HUDEP-2 (cell line): ENCODE results near the gene EFS.
A peak's percentile ranks its signal among the peaks of the same experiment; 100 is the strongest.
"Not testable (repeated sequence)": the region's sequence is repeated elsewhere in the genome, so short reads cannot be mapped to it uniquely, and the experiment has no call there.

Source experiments
- DNase-seq, 76 experiments: peaks; one replicate each; lab custom pipeline; 2025; ENCODE audit not compliant: unreplicated experiment in 76 of 76; lab: John Stamatoyannopoulos, UW

EFS gene

GRCh38 chr14:23339506-23340268 lies 25.3 kb downstream of the EFS start:
- no peak for DNase-seq

DNA sequence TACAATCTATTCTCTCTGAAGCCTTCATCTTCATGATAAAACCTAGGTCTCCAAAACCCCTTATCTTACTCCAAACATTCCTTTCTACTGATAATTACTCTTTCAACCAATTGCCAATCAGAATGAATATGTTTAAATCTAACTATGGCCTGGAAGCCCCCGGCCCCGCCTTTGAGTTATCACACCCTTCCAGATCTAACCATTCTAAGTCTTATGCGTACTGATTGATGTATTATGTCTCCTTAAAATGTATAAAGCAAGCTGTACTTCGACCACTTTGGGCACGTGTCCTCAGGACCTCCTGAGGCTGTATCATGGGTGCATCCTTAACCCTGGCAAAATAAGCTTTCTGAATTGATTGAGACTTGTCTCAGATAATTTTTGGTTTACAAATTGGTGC lies 29.3 kb downstream of the EFS start:
- DNase-seq: no peak

- peak in 55 of 76 experiments; percentile 5 to 64 (median 29) for DNase-seq
These were observed 36.8 kb downstream of the EFS start for GRCh38 chr14:23327947-23328744.

GRCh38 chr14:23326491-23327332 lies 38.3 kb downstream of the EFS start:
- no peak for DNase-seq

DNA sequence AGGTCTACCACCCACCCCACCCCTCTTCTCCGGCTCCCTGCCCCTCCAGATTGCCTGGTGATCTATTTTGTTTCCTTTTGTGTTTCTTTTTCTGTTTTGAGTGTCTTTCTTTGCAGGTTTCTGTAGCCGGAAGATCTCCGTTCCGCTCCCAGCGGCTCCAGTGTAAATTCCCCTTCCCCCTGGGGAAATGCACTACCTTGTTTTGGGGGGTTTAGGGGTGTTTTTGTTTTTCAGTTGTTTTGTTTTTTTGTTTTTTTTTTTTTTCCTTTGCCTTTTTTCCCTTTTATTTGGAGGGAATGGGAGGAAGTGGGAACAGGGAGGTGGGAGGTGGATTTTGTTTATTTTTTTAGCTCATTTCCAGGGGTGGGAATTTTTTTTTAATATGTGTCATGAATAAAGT lies 39.2 kb downstream of the EFS start:
- DNase-seq: not testable (repeated sequence)

- no peak for DNase-seq
These were observed 40.0 kb downstream of the EFS start for GRCh38 chr14:23324993-23325392.

GRCh38 chr14:23324455-23324846 lies 40.5 kb downstream of the EFS start:
- no peak for DNase-seq

GRCh38 chr14:23323838-23324454 lies 41.0 kb downstream of the EFS start:
- DNase-seq: no peak

- peak in 1 of 76 experiments; percentile 16 for DNase-seq
These were observed 42.1 kb downstream of the EFS start for GRCh38 chr14:23322568-23323517.

DNA sequence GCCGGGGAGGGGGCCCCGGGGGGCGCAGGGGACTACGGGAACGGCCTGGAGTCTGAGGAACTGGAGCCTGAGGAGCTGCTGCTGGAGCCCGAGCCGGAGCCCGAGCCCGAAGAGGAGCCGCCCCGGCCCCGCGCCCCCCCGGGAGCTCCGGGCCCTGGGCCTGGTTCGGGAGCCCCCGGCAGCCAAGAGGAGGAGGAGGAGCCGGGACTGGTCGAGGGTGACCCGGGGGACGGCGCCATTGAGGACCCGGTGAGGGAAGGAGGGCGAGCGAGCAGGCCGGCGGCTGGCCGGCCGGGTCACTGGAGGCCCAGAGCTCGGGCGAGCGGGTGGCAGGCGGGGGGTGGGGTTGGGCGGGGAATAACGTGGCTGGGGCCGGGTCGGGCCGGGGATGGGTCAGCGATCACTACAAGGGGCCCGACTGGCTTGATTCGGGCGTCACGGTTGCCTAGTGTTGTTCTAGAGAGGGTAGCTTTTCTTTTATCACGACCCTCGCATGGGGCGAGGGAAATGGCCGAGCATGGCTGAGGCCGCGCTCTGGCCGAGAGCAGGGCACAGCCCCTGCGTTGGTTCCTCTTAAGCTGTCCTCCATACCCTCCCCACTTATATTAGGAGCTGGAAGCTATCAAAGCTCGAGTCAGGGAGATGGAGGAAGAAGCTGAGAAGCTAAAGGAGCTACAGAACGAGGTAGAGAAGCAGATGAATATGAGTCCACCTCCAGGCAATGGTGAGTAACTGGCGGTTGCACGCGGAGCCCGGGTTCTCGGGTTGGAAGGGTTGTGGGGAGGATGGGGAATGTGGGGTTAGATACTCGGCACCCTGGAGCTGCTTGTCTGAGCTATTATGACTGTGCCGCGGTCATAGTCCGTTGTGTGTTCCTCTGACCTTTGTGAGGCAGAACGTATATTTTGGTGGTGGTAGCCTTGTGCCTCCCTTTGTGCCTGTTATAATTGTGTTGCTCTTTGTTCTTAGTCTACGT lies 43.1 kb downstream of the EFS start:
- DNase-seq: peak in 27 of 76 experiments; percentile 4 to 61 (median 26)

DNA sequence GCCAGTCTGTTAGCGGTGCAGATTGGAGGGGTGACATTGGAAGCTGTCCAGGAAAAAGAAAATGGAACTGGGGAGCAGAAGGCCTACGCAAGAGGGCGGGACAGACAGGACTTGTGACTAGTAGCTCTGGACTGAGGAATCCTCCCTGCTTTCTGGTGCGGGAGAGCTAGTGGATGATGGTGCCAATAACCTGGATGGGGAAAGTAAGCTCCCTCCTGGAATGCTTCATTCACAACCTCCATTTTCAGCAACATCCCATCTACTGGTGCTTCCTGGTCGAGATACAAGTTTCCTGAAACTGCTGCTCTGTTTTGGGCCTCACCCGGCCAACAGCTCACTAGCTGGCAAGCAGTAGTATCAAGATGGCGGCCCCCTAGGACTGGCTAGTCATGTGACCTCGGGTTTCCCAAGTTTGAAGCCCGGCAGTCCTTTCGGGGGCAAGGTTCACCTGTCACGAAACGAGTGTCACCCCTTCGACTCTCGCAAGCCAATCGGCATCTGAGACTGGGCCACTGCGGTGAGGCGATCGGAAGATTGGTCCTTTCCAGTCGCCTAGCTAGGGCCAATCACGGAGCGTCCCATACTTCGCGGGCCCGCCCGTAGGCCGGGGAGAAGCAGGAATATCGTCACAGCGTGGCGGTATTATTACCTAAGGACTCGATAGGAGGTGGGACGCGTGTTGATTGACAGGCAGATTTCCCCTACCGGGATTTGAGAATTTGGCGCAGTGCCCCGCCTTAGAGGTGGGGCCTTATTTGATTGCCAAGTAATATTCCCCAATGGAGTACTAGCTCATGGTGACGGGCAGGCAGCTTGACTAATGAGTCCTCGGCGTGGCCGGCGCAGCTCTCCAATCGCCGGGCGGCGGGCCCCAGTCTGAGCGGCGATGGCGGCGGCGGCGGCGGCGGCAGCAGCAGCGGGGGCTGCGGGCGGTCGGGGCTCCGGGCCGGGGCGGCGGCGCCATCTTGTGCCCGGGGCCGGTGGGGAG lies 44.1 kb downstream of the EFS start, which contains the start of gene PABPN1:
Gene PABPN1 (plus strand): TSS at position 874 of the 988 bp plus-strand sequence. CDS start 13 bp downstream, at position 887.
- DNase-seq: peak in 75 of 76 experiments; percentile 46 to 100 (median 99)

DNA sequence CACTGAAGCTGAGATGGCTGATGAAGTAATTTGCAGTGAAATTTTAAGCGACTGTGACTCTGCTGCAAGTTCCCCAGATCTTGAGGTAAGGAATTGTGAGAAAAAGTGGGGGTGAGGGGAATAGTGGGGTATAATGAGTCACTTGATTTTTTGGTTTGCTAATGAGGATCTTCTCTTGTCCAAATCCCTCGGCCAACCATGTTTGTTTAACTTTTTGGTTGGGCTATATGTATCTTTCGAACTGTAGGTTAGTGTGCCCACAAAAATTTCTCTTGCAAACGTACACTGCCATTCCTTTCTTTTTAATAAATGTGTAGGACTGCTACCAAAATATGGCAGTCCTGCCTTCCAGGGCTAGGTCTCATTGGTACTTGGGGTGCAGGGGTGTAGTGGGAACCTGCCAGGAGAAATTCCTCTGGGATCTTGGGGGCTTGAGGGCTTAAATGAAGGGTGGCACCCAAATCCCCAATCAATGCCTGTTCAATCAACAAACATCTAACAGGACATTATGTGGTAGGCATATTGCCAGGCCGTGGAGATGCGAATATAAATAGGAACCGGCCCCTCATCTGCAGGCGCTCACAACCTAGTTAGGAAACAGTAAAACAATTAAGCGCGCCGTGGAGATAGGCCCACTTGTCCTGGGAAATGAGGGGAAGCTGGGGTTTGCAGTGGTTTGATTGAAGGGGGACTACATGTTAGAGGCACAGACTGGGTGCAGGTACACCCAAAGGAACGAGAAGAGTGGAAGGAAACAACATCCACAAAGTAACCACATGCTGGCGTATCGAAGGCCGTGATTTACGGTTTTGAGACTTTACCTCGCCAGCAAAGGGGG lies 45.0 kb downstream of the EFS start:
- DNase-seq: no peak

DNA sequence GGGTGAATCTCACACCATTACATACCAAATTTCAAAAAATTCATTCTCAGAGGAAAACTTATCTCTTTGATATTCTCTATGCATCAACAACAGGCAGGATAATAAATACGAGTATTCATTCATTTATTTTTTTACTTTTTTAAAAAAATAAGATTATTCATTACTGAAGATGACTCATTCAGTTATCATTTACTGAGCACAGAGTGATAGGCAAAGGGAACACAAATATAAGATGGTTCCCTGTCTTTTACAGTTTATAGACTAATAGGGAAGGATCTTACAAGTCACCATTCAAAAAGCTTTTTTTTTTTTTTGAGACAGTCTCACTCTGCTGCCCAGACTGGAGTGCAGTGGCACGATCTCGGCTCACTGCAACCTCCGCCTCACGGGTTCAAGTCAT lies 48.7 kb downstream of the EFS start:
- no peak for DNase-seq

DNA sequence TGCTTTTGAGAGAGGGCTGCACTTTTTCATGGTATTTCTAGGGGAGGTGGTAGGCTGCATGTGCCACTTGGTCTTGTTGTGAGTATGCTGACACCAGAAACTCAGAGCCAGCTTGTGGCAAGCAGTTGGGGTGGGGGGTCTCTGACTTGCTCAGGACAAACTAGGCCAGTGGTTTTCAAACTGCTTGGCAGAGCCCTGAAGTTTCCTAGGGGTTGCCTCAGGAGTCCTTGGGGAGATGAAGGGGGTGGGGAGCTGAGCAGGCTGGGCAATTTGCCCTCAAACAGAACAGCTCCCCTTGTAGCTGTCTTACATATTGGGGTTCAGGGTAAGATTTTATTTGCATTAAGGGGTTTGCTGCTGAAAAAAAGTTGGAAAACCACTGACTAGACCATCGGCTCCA lies 54.4 kb downstream of the EFS start:
- no peak for DNase-seq

GRCh38 chr14:23308721-23309445 lies 56.1 kb downstream of the EFS start:
- no peak for DNase-seq
